IMR-90 (cell line): ENCODE data around the gene AP3D1.

Experiments used
- CTCF ChIP-seq: conservative IDR thresholded peaks from 2 replicates; pipeline ENCODE4 v1.5.1; 2012; ENCODE audit warnings: mild to moderate bottlenecking, low read depth, low read length, improper control_type of control experiment
- POLR2A ChIP-seq: IDR thresholded peaks from 2 replicates; pipeline ENCODE4 v1.6.1; 2012; ENCODE audit warnings: mild to moderate bottlenecking, low read depth, low read length
- RCOR1 ChIP-seq: IDR thresholded peaks from 2 replicates; pipeline ENCODE4 v1.6.1; 2012; ENCODE audit warnings: mild to moderate bottlenecking, low read length, improper control_type of control experiment; ENCODE audit not compliant: insufficient replicate concordance
- USF2 ChIP-seq: fragments of 150-350 bp; IDR thresholded peaks from 2 replicates; pipeline ENCODE4 v1.6.1; 2017; ENCODE audit warnings: mild to moderate bottlenecking, antibody characterized with exemption, low read length, low read depth

GRCh38 chr19:2151339-2152229, at the start of gene AP3D1:
- no peak for TF ChIP-seq CTCF
- TF ChIP-seq POLR2A: peak; percentile 52; the same call in 1 of the 2 replicates
- peak; percentile 9 for TF ChIP-seq RCOR1
- peak; percentile 88 for TF ChIP-seq USF2
